ENCODE measurements around the gene PEMT. TPM values are rescaled to one million over a fixed set of nuclear protein-coding genes. Genes with fewer than 3 reads are reported as not detected.
A peak's percentile ranks its signal among the peaks of the same experiment; 100 is the strongest.

Gene PEMT
- total and polyA plus RNA-seq, 9 of the 15 experiments (the other 6 are each of a cell fraction or from before 2014, with no cell fraction given): 1.4 to 36.4 (median 13.6) TPM

DNA sequence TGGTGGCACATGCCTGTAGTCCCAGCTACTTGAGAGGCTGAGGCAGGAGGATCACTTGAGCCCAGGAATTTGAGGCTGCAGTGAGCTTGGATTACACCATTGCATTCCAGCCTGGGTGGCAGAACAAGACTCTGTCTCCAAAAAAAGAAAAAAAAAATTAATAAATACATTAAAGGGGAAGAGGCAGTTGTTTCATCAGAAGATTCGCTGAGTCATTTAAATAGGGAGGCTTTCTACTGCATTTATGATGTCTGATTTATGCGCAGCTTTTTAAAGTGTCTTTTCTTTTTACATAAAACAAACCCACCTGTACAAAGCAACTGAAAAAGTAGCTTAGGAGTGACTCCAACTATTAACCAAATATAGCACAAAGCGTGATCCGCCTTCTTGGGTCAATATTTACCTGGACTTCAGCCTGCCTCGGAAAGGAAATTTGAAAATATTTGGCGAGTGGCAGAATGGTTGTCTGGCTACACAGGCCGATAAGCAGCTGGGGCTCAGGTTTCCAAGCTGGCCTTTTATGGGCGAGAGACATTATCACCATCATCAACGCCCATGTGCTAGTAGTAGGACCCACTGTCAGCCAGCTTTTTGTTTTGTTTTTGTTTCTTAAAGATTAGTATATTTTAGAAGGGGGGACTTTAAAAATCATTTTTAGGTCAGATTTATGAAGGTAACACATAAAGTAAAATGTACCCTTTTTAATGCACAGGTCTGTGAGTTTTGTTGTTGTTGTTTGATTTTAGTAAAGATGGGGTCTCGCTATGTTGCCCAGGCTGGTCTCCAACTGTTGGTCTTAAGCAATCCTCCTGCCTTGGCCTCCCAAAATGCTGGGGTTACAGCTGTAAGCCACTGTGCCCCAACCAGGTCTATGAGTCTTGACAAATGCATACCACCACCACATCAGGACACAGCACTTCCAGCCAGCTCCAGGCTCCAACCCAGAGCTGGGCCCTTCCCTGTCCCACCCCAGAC lies 52.8 kb downstream of the PEMT start (continued):
- TF ChIP-seq BCL6 (CRISPR knock-in tag; IDR thresholded peaks at IDR 0.05): no peak
- TF ChIP-seq ZNF197 (CRISPR knock-in tag; IDR thresholded peaks at IDR 0.05; ENCODE audit: low read depth): no peak
- no peak for TF ChIP-seq PHB (CRISPR knock-in tag; IDR thresholded peaks at IDR 0.05)
- TF ChIP-seq, protein P1, sequence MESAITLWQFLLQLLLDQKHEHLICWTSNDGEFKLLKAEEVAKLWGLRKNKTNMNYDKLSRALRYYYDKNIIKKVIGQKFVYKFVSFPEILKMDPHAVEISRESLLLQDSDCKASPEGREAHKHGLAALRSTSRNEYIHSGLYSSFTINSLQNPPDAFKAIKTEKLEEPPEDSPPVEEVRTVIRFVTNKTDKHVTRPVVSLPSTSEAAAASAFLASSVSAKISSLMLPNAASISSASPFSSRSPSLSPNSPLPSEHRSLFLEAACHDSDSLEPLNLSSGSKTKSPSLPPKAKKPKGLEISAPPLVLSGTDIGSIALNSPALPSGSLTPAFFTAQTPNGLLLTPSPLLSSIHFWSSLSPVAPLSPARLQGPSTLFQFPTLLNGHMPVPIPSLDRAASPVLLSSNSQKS (CRISPR knock-in tag; IDR thresholded peaks at IDR 0.05): no peak

DNA sequence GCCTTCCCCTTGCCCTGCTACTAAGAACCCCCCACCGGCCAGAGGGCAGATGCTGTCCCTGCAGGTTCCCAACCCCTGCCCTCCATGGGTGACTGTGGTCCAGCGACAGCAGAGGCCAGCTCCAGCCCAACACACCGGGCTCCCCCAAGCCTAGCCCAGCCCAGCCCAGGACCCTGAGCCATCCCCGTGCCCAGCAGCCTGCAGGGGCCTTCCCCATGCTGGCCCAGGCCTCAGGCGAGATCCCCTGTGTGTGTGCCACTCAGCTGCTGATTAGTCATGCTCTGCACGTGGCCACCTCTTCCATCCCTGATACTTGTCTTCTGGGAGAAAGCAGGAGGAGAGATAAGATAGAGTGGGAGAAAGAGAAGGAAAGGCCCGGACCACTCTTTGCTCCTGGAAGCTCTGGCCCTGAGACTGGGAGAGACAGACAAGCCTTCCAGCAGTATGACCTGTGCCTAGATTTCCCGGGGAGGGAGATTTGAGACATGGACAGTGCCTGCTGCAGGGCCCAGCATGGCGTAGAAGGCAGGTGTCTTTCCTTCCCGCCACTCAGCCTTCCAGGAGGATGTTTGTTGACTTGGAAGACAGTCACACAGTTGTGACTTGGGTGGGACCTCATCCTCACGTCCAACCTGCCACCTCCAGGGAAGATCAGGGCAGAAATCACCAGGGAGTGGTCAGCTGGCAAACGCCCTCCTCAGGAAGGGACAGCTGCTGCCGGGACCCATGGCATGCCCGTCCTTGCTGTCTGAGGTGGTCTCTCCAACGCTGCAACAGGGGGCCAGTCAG lies 54.0 kb downstream of the PEMT start:
- H3K36me3 ChIP-seq (ENCODE audit: control insufficient read depth, insufficient read depth, low read length): no peaks in the 10 kb centered on the region
- ATAC-seq: no peak
- H3K9ac ChIP-seq (ENCODE audit: insufficient read depth in 1 of 2, low read depth in 2 of 2, low read length in 2 of 2): peak overlapping the region in 1 of 2 experiments; percentile 9; a peak in 1 of 4 replicates
- no peak overlapping the region for H2AFZ ChIP-seq (ENCODE audit: low read depth, low read length)
- H3K27ac ChIP-seq (ENCODE audit: extremely low read depth, low read depth, low read length): no peak overlapping the region
- POLR2A ChIA-PET: no interaction called here
- CTCF ChIA-PET (ENCODE audit: low intra/inter-chr PET ratio): no interaction called here
- no peaks in the 10 kb centered on the region for H3K79me2 ChIP-seq (ENCODE audit: control insufficient read depth, insufficient read depth, low read length)
- intact Hi-C loops (cut with micrococcal nuclease) (no loop called here), in situ Hi-C loops (cut with MboI) (no loop called here)
- BruUV-seq (replicated peaks): no TSS peak
- FAIRE-seq: no peak
- H3K9me1 ChIP-seq (ENCODE audit: control insufficient read depth, insufficient read depth, low read length): no peaks in the 10 kb centered on the region
- no peaks in the 10 kb centered on the region for H4K20me1 ChIP-seq (replicated peaks; ENCODE audit: control insufficient read depth, insufficient read depth, low read length)
- no peak overlapping the region for H3K4me3 ChIP-seq
- DNase-seq (ENCODE audit: extremely low read depth in 1 of 4, low spot score in 3 of 4): peak in 1 of 4 experiments; percentile 20
- H3K9me3 ChIP-seq (replicated peaks; ENCODE audit: control insufficient read depth, insufficient read depth, low read depth, low read length): no peaks in the 10 kb centered on the region
- H3K27me3 ChIP-seq (ENCODE audit: control insufficient read depth in 2 of 2, insufficient read depth in 2 of 2, low read length in 2 of 2): no peaks in the 10 kb centered on the region
- WGBS (ENCODE audit: insufficient coverage, low coverage, missing lambda C conversion rate): 60% methylated on average over 6 of the region's 15 CpGs
- no peak overlapping the region for H3K4me2 ChIP-seq (ENCODE audit: insufficient read depth, low read length)
- peaks cover 5 to 27% of the 10 kb centered on the region in 2 experiments; a peak in 4 of 5 replicates for H3K4me1 ChIP-seq (replicated peaks in 1 of 2; ENCODE audit: control insufficient read depth in 2 of 2, insufficient read depth in 2 of 2, low read length in 2 of 2)
- TF ChIP-seq L3MBTL2 (IDR thresholded peaks at IDR 0.05): peak; percentile 25; the same call in 1 of the 2 replicates
- TF ChIP-seq STAT5B (CRISPR knock-in tag; IDR thresholded peaks at IDR 0.05): no peak
- TF ChIP-seq, protein P2, sequence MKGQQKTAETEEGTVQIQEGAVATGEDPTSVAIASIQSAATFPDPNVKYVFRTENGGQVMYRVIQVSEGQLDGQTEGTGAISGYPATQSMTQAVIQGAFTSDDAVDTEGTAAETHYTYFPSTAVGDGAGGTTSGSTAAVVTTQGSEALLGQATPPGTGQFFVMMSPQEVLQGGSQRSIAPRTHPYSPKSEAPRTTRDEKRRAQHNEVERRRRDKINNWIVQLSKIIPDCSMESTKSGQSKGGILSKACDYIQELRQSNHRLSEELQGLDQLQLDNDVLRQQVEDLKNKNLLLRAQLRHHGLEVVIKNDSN (CRISPR knock-in tag; IDR thresholded peaks at IDR 0.05): peak; percentile 25; the same call in 1 of the 2 replicates
- peak; percentile 36 for TF ChIP-seq BHLHE40 (IDR thresholded peaks at IDR 0.05; ENCODE audit: low read length)
- TF ChIP-seq, protein P3, sequence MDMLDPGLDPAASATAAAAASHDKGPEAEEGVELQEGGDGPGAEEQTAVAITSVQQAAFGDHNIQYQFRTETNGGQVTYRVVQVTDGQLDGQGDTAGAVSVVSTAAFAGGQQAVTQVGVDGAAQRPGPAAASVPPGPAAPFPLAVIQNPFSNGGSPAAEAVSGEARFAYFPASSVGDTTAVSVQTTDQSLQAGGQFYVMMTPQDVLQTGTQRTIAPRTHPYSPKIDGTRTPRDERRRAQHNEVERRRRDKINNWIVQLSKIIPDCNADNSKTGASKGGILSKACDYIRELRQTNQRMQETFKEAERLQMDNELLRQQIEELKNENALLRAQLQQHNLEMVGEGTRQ (CRISPR knock-in tag; IDR thresholded peaks at IDR 0.05): 0 out of 2 replicates have a peak, but pooled peaks have one; percentile 16
- TF ChIP-seq, protein P4, sequence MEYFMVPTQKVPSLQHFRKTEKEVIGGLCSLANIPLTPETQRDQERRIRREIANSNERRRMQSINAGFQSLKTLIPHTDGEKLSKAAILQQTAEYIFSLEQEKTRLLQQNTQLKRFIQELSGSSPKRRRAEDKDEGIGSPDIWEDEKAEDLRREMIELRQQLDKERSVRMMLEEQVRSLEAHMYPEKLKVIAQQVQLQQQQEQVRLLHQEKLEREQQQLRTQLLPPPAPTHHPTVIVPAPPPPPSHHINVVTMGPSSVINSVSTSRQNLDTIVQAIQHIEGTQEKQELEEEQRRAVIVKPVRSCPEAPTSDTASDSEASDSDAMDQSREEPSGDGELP (CRISPR knock-in tag; IDR thresholded peaks at IDR 0.05; ENCODE audit: borderline replicate concordance): peak; percentile 28; the same call in 1 of the 2 replicates
- TF ChIP-seq JUND (IDR thresholded peaks at IDR 0.05; ENCODE audit: borderline replicate concordance, low read depth, low read length): peak; percentile 44; the same call in 1 of the 2 replicates
- no peak; the same call in 2 of the 3 replicates for TF ChIP-seq JUND (tag; IDR thresholded peaks at IDR 0.05; ENCODE audit: borderline replicate concordance, low read depth, low read length)

Data from K562 (cell line).